NT2/D1 (cell line): Measurements from ENCODE around the gene SLC41A1.

Experiments
- YY1 ChIP-seq: IDR thresholded peaks from 2 replicates; pipeline ENCODE4 v1.6.1; 2011; ENCODE audit not compliant: insufficient read length, insufficient read depth
- ZNF274 ChIP-seq: IDR thresholded peaks from 2 replicates; pipeline ENCODE4 v1.6.1; 2011; ENCODE audit warnings: mild to moderate bottlenecking, low read depth, low read length

DNA sequence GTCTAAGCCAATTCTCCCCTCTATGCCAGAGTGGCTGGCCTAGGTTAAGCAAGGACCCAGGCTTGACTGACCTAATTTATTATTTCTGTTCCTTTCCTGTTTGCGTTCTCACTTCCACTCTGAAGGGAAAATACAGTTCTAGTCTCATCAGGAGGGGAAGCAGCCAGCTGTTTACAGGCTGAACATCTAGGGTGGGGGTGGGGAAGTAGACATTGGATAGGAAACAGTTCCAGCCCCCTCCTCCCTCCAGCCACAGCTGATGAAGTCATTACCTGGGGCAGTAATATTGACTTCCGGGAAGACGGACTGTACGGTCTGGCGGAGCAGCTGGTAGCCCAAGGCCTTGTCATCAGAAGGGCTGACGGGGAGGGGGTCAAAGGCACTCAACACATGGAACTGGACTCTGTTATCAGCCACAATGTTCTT is 19.3 kb upstream of the SLC41A1 start:
- TF ChIP-seq YY1 (no peak), ZNF274 (no peak)
